ENCODE measurements around the gene LIN9. TPM values are rescaled to one million over a fixed set of nuclear protein-coding genes. Genes with fewer than 3 reads are reported as not detected.
"Not testable (repeated sequence)": the region's sequence is repeated elsewhere in the genome, so short reads cannot be mapped to it uniquely, and the experiment has no call there.

Gene LIN9
- total RNA-seq, 1 donor from 2014 or later: 10.5 TPM

GRCh38 chr1:226344441-226345259, 35.7 kb upstream of the LIN9 start:
- H3K4me3 Mint-ChIP-seq: no peak overlapping the region
- no peaks in the 10 kb centered on the region for H3K27me3 Mint-ChIP-seq
- peaks cover 5% of the 10 kb centered on the region for H3K36me3 Mint-ChIP-seq
- H3K4me1 Mint-ChIP-seq (ENCODE audit: unreplicated experiment): peaks cover 9% of the 10 kb centered on the region
- no peak for DNase-seq (ENCODE audit: extremely low spot score, unreplicated experiment)
- no peak overlapping the region for H3K27ac Mint-ChIP-seq
- H3K9me3 Mint-ChIP-seq: peaks cover 12% of the 10 kb centered on the region
- TF ChIP-seq CTCF (conservative IDR thresholded peaks at IDR 0.05): no peak

GRCh38 chr1:226342656-226343055, 33.7 kb upstream of the LIN9 start:
- no peak overlapping the region for H3K4me3 Mint-ChIP-seq
- peaks cover 12% of the 10 kb centered on the region for H3K9me3 Mint-ChIP-seq
- peaks cover 5% of the 10 kb centered on the region for H3K36me3 Mint-ChIP-seq
- no peaks in the 10 kb centered on the region for H3K27me3 Mint-ChIP-seq
- no peak overlapping the region for H3K27ac Mint-ChIP-seq
- no peak for DNase-seq (ENCODE audit: extremely low spot score, unreplicated experiment)
- no peaks in the 10 kb centered on the region for H3K4me1 Mint-ChIP-seq (ENCODE audit: unreplicated experiment)
- TF ChIP-seq CTCF (conservative IDR thresholded peaks at IDR 0.05): no peak

- DNase-seq (ENCODE audit: extremely low spot score, unreplicated experiment); H3K27me3 Mint-ChIP-seq; H3K27ac Mint-ChIP-seq; H3K4me1 Mint-ChIP-seq (ENCODE audit: unreplicated experiment); H3K4me3 Mint-ChIP-seq; H3K36me3 Mint-ChIP-seq: not testable (repeated sequence)
- peaks cover 12% of the 10 kb centered on the region for H3K9me3 Mint-ChIP-seq
Observed at GRCh38 chr1:226340111-226340510, 31.1 kb upstream of the LIN9 start.

DNA sequence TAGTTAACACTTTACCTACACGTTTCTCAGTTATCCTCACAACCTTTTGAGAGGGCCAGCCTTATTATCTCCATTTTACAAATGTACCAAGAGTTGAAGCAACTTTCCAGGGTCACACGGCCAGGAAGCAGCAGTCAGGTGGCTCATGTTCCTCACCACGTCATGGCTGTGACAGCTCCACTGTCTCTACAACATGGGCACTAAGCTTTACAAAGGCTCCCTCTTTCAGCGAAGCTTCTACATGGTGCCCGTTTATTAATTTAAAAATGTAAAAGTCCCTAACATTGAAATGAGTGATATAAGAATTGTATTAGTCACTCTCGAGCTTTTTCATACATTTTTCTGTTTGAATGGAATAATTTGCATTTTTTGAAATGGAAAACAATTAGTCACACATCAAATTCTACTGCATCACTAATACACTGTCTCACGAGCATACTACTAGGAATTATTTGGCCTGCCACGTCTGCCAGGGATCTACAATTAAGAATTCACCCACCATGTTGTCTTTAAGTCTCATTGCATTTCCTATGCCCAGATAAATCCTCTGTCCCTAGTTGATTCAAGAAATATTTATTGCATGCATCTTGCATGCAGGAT, 28.4 kb upstream of the LIN9 start:
- peaks cover 5% of the 10 kb centered on the region for H3K36me3 Mint-ChIP-seq

DNA sequence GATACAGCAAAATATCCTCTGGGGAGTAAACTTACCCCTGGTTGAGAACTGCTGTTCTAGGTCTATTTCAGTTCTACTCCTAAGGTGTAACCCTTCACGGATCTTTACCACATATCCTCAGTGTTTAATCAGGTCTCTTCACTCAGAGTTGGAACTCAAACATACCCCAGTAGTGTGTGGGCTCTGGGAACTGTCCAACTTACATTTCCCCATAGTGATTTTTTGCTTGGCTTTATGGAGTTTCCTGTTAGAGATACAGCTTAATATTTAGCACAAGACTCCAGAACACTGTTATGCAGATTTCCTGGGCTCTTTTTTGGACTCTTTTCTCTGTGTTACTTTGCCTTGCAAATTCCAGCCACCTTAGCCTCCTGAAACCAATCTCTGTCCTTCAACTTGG, 26.7 kb upstream of the LIN9 start:
- no peak overlapping the region for H3K27ac Mint-ChIP-seq

More for the DNA sequence above, 28.4 kb upstream of the LIN9 start:
- Mint-ChIP-seq H3K4me3 (no peak overlapping the region), H3K9me3 (peaks cover 8% of the 10 kb centered on the region), H3K27me3 (no peaks in the 10 kb centered on the region), H3K4me1 (ENCODE audit: unreplicated experiment) (peaks cover 5% of the 10 kb centered on the region), H3K27ac (no peak overlapping the region)
- no peak for DNase-seq (ENCODE audit: extremely low spot score, unreplicated experiment)
- no peak for TF ChIP-seq CTCF (conservative IDR thresholded peaks at IDR 0.05)

More for the DNA sequence above, 26.7 kb upstream of the LIN9 start:
- peaks cover 5% of the 10 kb centered on the region for H3K4me1 Mint-ChIP-seq (ENCODE audit: unreplicated experiment)
- DNase-seq (ENCODE audit: extremely low spot score, unreplicated experiment): no peak
- peaks cover 5% of the 10 kb centered on the region for H3K36me3 Mint-ChIP-seq
- no peak overlapping the region for H3K4me3 Mint-ChIP-seq
- peaks cover 6% of the 10 kb centered on the region for H3K9me3 Mint-ChIP-seq
- H3K27me3 Mint-ChIP-seq: no peaks in the 10 kb centered on the region
- TF ChIP-seq CTCF (conservative IDR thresholded peaks at IDR 0.05): no peak

Data from type B pancreatic cell (in vitro differentiated cells).